GM12878 (cell line): ENCODE measurements around the gene HVCN1. TPM values are rescaled to one million over a fixed set of nuclear protein-coding genes. Genes with fewer than 3 reads are reported as not detected.

Experiments used
- ATF2 ChIP-seq: IDR thresholded peaks from 2 replicates; pipeline ENCODE4 v1.6.1; 2012; ENCODE audit warnings: low read length, inconsistent platforms
- BRCA1 ChIP-seq: IDR thresholded peaks from 2 replicates; pipeline ENCODE4 v1.6.1; 2011; ENCODE audit warnings: low read depth, low read length, improper control_type of control experiment
- E2F8 ChIP-seq: fragments of 450-650 bp; IDR thresholded peaks from 2 replicates; pipeline ENCODE4 v1.6.1; 2018; ENCODE audit warnings: mild to moderate bottlenecking, low read depth, moderate library complexity; ENCODE audit not compliant: partially characterized antibody
- EP300 ChIP-seq, 2 experiments: fragments of 150-350 bp in 1 of 2; IDR thresholded peaks; 2 replicates each; pipeline ENCODE4 v1.6.1; 2011 to 2012; ENCODE audit warnings: low read depth in 2 of 2, low read length in 2 of 2, borderline replicate concordance in 1 of 2, improper control_type of control experiment in 1 of 2, inconsistent platforms in 1 of 2; ENCODE audit not compliant: control insufficient read depth in 1 of 2
- FOS ChIP-seq: IDR thresholded peaks from 3 replicates; pipeline ENCODE4 v1.6.1; 2011; ENCODE audit warnings: borderline replicate concordance; ENCODE audit not compliant: insufficient read length; ENCODE audit errors: extremely low read depth
- HCFC1 ChIP-seq: fragments of 150-350 bp; IDR thresholded peaks from 2 replicates; pipeline ENCODE4 v1.6.1; 2014; ENCODE audit warnings: low read length
- NFYB ChIP-seq: IDR thresholded peaks from 2 replicates; pipeline ENCODE4 v1.6.1; 2011; ENCODE audit warnings: low read depth, mild to moderate bottlenecking, low read length, improper control_type of control experiment, moderate library complexity; ENCODE audit not compliant: insufficient read depth
- PAX5 ChIP-seq: IDR thresholded peaks from 2 replicates; pipeline ENCODE4 v1.6.1; 2011; ENCODE audit warnings: low read depth, low read length, borderline replicate concordance
- PML ChIP-seq: IDR thresholded peaks from 2 replicates; pipeline ENCODE4 v1.6.1; 2012; ENCODE audit warnings: low read length, inconsistent platforms
- POLR2AphosphoS5 ChIP-seq: IDR thresholded peaks from 2 replicates; pipeline ENCODE4 v1.6.1; 2011; ENCODE audit warnings: mild to moderate bottlenecking, low read length, inconsistent platforms
- PRDM15 ChIP-seq: fragments of 450-650 bp; formaldehyde crosslinking; IDR thresholded peaks from 2 replicates; pipeline ENCODE4 v1.4.0; 2020; ENCODE audit warnings: mild to moderate bottlenecking, moderate library complexity
- SMC3 ChIP-seq: IDR thresholded peaks from 2 replicates; pipeline ENCODE4 v1.6.1; 2011; ENCODE audit warnings: low read length, improper control_type of control experiment, borderline replicate concordance
- STAT3 ChIP-seq: IDR thresholded peaks from 2 replicates; pipeline ENCODE4 v1.6.1; 2011; ENCODE audit warnings: low read depth, low read length, improper control_type of control experiment
- YY1 ChIP-seq: IDR thresholded peaks from 2 replicates; pipeline ENCODE4 v1.6.1; 2011; ENCODE audit warnings: low read depth, mild to moderate bottlenecking, low read length
- ZBTB40 ChIP-seq: fragments of 450-650 bp; IDR thresholded peaks from 2 replicates; pipeline ENCODE4 v1.6.1; 2016; ENCODE audit warnings: mild to moderate bottlenecking, moderate library complexity, borderline replicate concordance
- ZNF217 ChIP-seq: fragments of 450-650 bp; IDR thresholded peaks from 2 replicates; pipeline ENCODE4 v1.6.1; 2017; ENCODE audit warnings: antibody characterized with exemption, mild to moderate bottlenecking
- polyA plus RNA-seq, 11 experiments: library from polyadenylated mRNA; depleted of rRNA in 4 of 11; unstranded in 6 of 11; stranded (reverse) in 5 of 11; fragments of >200 nt; fragmentation: Nextera tagmentation in 4 of 11; fragmentation: Illumina TruSeq in 1 of 11; extraction: Ambion mirVana in 4 of 11; extraction: Trizol in 1 of 11; gene quantifications; 1 replicate in 1 of 11; 2 replicates in 10 of 11; pipeline versions ENCODE4 v1.2.1 to v1.2.3, GENCODE V29; 2011 to 2016; ENCODE audit warnings: inconsistent platforms in 2 of 11, missing spikeins in 2 of 11, low read depth in 1 of 11
- total RNA-seq, 4 experiments: library from RNA; depleted of rRNA in 3 of 4; stranded (reverse); fragments of >200 nt in 3 of 4; fragmentation: Illumina TruSeq in 1 of 4; extraction: Trizol in 1 of 4; gene quantifications; 2 replicates each; pipeline versions ENCODE4 v1.2.1 to v1.2.3, GENCODE V29; 2013 to 2021

The HVCN1 gene
- total and polyA plus RNA-seq, 10 of the 15 experiments (the other 5 are each of a cell fraction or from before 2014, with no cell fraction given), result 27.8 to 181 (median 103) TPM

GRCh38 chr12:110669193-110669502 is 19.8 kb downstream of the HVCN1 start (continued):
- TF ChIP-seq ZBTB40 (no peak), YY1 (no peak), HCFC1 (no peak), BRCA1 (no peak), FOS (no peak), EP300 (IDR thresholded peaks at IDR 0.05; ENCODE audit: borderline replicate concordance in 1 of 2, control insufficient read depth in 1 of 2, low read depth in 2 of 2, low read length in 2 of 2) (0 out of 4 replicates have a peak, but pooled peaks of 1 of the 2 experiments have one; percentile 21), PRDM15 (CRISPR knock-in tag) (no peak), NFYB (no peak), PAX5 (peak; percentile 23; the same call in 1 of the 2 replicates), E2F8 (no peak), STAT3 (no peak), PML (no peak), ATF2 (no peak), SMC3 (no peak), ZNF217 (no peak), POLR2AphosphoS5 (no peak)
